ENCODE measurements around the gene UGT1A7. TPM values are rescaled to one million over a fixed set of nuclear protein-coding genes. Genes with fewer than 3 reads are reported as not detected.
"Not testable (repeated sequence)": the region's sequence is repeated elsewhere in the genome, so short reads cannot be mapped to it uniquely, and the experiment has no call there.

UGT1A7 gene
- total RNA-seq, 1 donor from 2014 or later, result 4.9 TPM

GRCh38 chr2:233650981-233651380, 30.7 kb upstream of the UGT1A7 start:
- no peaks in the 10 kb centered on the region for H3K9me3 ChIP-seq
- intact Hi-C loops (cut with DNase I), result no loop called here
- H3K27ac ChIP-seq, result no peak overlapping the region
- TF ChIP-seq POLR2AphosphoS5 (IDR thresholded peaks at IDR 0.05; ENCODE audit: insufficient read depth in 1 of 2, low read depth in 1 of 2) (no peak), POLR2A (IDR thresholded peaks at IDR 0.05) (no peak), CTCF (IDR thresholded peaks at IDR 0.05) (no peak)
- no peak overlapping the region for H3K4me3 ChIP-seq
- H3K4me1 ChIP-seq, result no peaks in the 10 kb centered on the region
- no peaks in the 10 kb centered on the region for H3K27me3 ChIP-seq
- H3K36me3 ChIP-seq, result no peaks in the 10 kb centered on the region
- DNase-seq (ENCODE audit: extremely low spot score in 2 of 2), result no peak

- no peaks in the 10 kb centered on the region for H3K36me3 ChIP-seq
- no peak overlapping the region for H3K4me3 ChIP-seq
- H3K4me1 ChIP-seq, result no peaks in the 10 kb centered on the region
- no peaks in the 10 kb centered on the region for H3K9me3 ChIP-seq
- TF ChIP-seq POLR2AphosphoS5 (IDR thresholded peaks at IDR 0.05; ENCODE audit: insufficient read depth in 1 of 2, low read depth in 1 of 2) (no peak), CTCF (IDR thresholded peaks at IDR 0.05) (no peak), POLR2A (IDR thresholded peaks at IDR 0.05) (no peak)
- no peaks in the 10 kb centered on the region for H3K27me3 ChIP-seq
- H3K27ac ChIP-seq, result no peak overlapping the region
- DNase-seq (ENCODE audit: extremely low spot score in 2 of 2), result no peak
- intact Hi-C loops (cut with DNase I), result no loop called here
These were observed 30.3 kb upstream of the UGT1A7 start for GRCh38 chr2:233651430-233651829.

- Histone ChIP-seq H3K27me3 (no peaks in the 10 kb centered on the region), H3K4me3 (no peak overlapping the region), H3K9me3 (no peaks in the 10 kb centered on the region), H3K4me1 (no peaks in the 10 kb centered on the region), H3K27ac (no peak overlapping the region), H3K36me3 (no peaks in the 10 kb centered on the region)
- DNase-seq (ENCODE audit: extremely low spot score in 2 of 2), result no peak
- intact Hi-C loops (cut with DNase I), result no loop called here
- no peak for TF ChIP-seq POLR2AphosphoS5 (IDR thresholded peaks at IDR 0.05; ENCODE audit: insufficient read depth in 1 of 2, low read depth in 1 of 2)
- TF ChIP-seq CTCF (IDR thresholded peaks at IDR 0.05), result no peak
- TF ChIP-seq POLR2A (IDR thresholded peaks at IDR 0.05), result no peak
These were observed 27.2 kb upstream of the UGT1A7 start for GRCh38 chr2:233654501-233654900.

DNA sequence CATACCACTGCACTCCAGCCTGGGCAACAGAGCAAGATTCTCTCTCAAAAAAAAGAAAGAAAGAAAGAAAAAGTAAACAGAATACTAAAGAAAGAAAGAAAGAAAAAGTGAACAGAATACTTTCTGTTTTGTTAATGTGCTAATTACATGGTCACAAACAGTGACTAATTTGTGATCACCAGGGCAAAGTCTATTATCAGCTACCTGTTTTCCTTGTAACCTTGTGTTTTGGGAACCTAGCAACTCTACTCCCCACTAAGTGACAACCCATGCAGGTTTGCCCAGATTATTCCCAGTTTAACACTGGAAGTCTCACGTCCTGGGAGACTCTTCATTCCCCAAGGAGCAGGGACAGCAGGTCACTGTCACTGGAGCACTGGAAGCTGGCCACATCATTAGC, 26.7 kb upstream of the UGT1A7 start:
- no peak overlapping the region for H3K4me3 ChIP-seq
- DNase-seq (ENCODE audit: extremely low spot score in 2 of 2), result no peak
- H3K4me1 ChIP-seq, result no peaks in the 10 kb centered on the region
- TF ChIP-seq CTCF (IDR thresholded peaks at IDR 0.05) (no peak), POLR2A (IDR thresholded peaks at IDR 0.05) (no peak), POLR2AphosphoS5 (IDR thresholded peaks at IDR 0.05; ENCODE audit: insufficient read depth in 1 of 2, low read depth in 1 of 2) (no peak)
- H3K36me3 ChIP-seq, result no peaks in the 10 kb centered on the region
- no peak overlapping the region for H3K27ac ChIP-seq
- H3K9me3 ChIP-seq, result no peaks in the 10 kb centered on the region
- intact Hi-C loops (cut with DNase I), result no loop called here
- no peaks in the 10 kb centered on the region for H3K27me3 ChIP-seq

- H3K9me3 ChIP-seq; DNase-seq (ENCODE audit: extremely low spot score in 2 of 2); H3K27ac ChIP-seq; H3K4me3 ChIP-seq; H3K36me3 ChIP-seq; H3K4me1 ChIP-seq; intact Hi-C loops (cut with DNase I); H3K27me3 ChIP-seq: not testable (repeated sequence)
These were observed 25.8 kb upstream of the UGT1A7 start for GRCh38 chr2:233655943-233656342.

DNA sequence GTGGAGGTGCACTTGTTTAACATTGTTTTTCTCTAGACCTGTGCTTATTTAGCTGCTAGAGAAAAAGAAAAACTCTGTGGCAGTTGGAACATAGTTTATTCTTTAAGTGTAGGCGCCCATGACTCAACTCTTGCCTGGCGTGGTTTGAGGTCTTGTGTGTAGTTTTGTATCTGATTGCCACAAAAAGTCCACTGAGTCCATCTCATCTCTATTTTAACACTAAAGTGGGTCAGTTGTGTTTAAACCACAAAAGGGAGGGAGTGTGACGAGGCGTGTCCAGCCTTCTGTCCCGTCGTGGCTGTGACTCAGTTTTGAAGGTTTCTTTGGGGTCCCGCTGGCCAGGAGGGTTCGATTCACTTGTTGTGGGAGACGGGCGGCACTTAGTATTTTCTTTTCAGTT, 25.3 kb upstream of the UGT1A7 start:
- DNase-seq (ENCODE audit: extremely low spot score in 2 of 2), result no peak
- Histone ChIP-seq H3K27ac (no peak overlapping the region), H3K4me3 (no peak overlapping the region), H3K36me3 (no peaks in the 10 kb centered on the region), H3K4me1 (no peaks in the 10 kb centered on the region), H3K9me3 (no peaks in the 10 kb centered on the region), H3K27me3 (no peaks in the 10 kb centered on the region)
- TF ChIP-seq POLR2A (IDR thresholded peaks at IDR 0.05) (no peak), POLR2AphosphoS5 (IDR thresholded peaks at IDR 0.05; ENCODE audit: insufficient read depth in 1 of 2, low read depth in 1 of 2) (no peak), CTCF (IDR thresholded peaks at IDR 0.05) (no peak)
- intact Hi-C loops (cut with DNase I), result no loop called here
